Measurements from ENCODE around the gene KRTAP5-8. TPM values are rescaled to one million over a fixed set of nuclear protein-coding genes. Genes with fewer than 3 reads are reported as not detected.

KRTAP5-8 gene
- total RNA-seq, 1 donor from 2014 or later, result not detected

GRCh38 chr11:71498091-71498490, 39.7 kb upstream of the KRTAP5-8 start:
- no peak for TF ChIP-seq CTCF (IDR thresholded peaks at IDR 0.05)
- Mint-ChIP-seq H3K4me1 (ENCODE audit: unreplicated experiment) (peaks cover 9% of the 10 kb centered on the region), H3K4me3 (ENCODE audit: unreplicated experiment) (no peak overlapping the region), H3K36me3 (ENCODE audit: unreplicated experiment) (peaks cover 58% of the 10 kb centered on the region), H3K9me3 (ENCODE audit: unreplicated experiment) (no peaks in the 10 kb centered on the region), H3K27me3 (ENCODE audit: unreplicated experiment) (no peaks in the 10 kb centered on the region), H3K27ac (ENCODE audit: unreplicated experiment) (no peak overlapping the region)
- peak; percentile 80 for DNase-seq (ENCODE audit: extremely low spot score, unreplicated experiment)

GRCh38 chr11:71499125-71499524, 38.7 kb upstream of the KRTAP5-8 start:
- TF ChIP-seq CTCF (IDR thresholded peaks at IDR 0.05), result no peak
- peak; percentile 69 for DNase-seq (ENCODE audit: extremely low spot score, unreplicated experiment)
- Mint-ChIP-seq H3K36me3 (ENCODE audit: unreplicated experiment) (peaks cover 54% of the 10 kb centered on the region), H3K9me3 (ENCODE audit: unreplicated experiment) (no peaks in the 10 kb centered on the region), H3K4me1 (ENCODE audit: unreplicated experiment) (peaks cover 9% of the 10 kb centered on the region), H3K4me3 (ENCODE audit: unreplicated experiment) (no peak overlapping the region), H3K27me3 (ENCODE audit: unreplicated experiment) (no peaks in the 10 kb centered on the region), H3K27ac (ENCODE audit: unreplicated experiment) (no peak overlapping the region)

- Mint-ChIP-seq H3K4me1 (ENCODE audit: unreplicated experiment) (peaks cover 10% of the 10 kb centered on the region), H3K27me3 (ENCODE audit: unreplicated experiment) (no peaks in the 10 kb centered on the region), H3K36me3 (ENCODE audit: unreplicated experiment) (peaks cover 50% of the 10 kb centered on the region), H3K27ac (ENCODE audit: unreplicated experiment) (no peak overlapping the region), H3K9me3 (ENCODE audit: unreplicated experiment) (no peaks in the 10 kb centered on the region), H3K4me3 (ENCODE audit: unreplicated experiment) (no peak overlapping the region)
- no peak for TF ChIP-seq CTCF (IDR thresholded peaks at IDR 0.05)
- peak; percentile 59 for DNase-seq (ENCODE audit: extremely low spot score, unreplicated experiment)
Observed at GRCh38 chr11:71499546-71499945, 38.3 kb upstream of the KRTAP5-8 start.

DNA sequence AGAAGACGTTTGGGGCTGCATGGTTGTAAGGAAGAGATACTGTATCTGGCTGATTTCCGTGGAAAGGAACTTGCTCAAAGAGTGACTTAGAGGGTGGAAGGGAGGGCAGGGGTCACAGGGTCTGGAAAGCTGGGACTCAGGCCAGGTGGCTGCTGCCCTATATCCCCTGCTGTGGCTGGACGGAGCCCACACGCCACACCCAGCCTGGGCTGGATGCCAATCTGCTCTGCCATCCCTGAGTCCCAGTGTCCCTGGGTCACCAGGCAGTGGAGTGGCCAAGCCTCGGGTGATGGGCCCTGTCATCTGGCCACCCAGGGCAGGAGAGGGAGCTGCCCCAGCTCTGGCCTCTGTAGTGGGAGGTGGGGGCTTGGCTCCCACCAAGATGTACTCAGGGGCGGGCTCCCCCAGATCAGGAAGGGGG, 37.2 kb upstream of the KRTAP5-8 start:
- no peak for DNase-seq (ENCODE audit: extremely low spot score, unreplicated experiment)
- Mint-ChIP-seq H3K27ac (ENCODE audit: unreplicated experiment) (peak overlapping the region; percentile 14), H3K36me3 (ENCODE audit: unreplicated experiment) (peaks cover 45% of the 10 kb centered on the region), H3K27me3 (ENCODE audit: unreplicated experiment) (no peaks in the 10 kb centered on the region), H3K4me3 (ENCODE audit: unreplicated experiment) (no peak overlapping the region), H3K9me3 (ENCODE audit: unreplicated experiment) (no peaks in the 10 kb centered on the region), H3K4me1 (ENCODE audit: unreplicated experiment) (peaks cover 11% of the 10 kb centered on the region)
- no peak for TF ChIP-seq CTCF (IDR thresholded peaks at IDR 0.05)

DNA sequence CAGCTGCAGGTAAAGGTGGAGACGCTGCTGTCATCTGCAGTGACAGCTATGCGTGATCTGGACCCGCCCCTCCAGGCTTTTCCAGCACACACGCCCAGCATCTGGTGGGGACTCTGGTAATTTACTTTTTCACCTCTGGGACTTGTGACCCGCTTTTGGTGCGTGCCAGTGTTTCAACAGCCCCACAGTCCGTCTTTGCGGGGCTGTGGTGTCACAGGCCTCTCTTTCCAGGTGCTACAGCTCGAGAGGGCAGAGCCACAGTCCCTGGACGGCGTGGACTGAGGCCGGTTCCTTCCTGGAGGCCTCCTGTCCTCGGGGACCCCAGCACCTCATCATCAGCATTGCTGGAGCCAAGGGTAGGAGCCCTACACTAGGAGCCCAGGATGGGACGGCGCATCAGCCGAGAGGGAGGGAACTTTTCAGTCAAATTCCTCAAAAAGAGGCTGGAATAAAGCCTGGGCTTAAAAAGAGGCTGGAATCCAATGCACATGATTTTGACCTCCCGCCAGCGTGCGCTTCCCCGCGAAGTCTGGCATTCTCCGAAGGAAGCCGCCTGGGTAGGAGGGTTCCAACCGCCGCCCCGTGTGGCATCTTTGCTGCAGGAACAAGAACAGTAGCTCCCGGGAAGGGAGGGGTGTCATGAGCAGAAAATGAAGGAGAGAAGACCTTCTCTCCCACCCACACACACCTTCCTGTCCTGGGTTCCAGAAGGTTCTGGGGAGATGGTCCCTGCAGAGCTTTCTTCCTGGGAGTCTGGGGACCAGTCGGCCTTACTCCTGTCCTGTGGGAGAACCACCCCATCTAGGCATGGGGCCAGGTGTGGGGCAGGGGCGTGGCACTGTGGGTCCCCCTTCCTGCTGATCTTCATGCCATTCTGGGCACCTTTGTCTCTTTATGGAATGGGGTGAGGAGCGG, 36.5 kb upstream of the KRTAP5-8 start:
- DNase-seq (ENCODE audit: extremely low spot score, unreplicated experiment), result peak; percentile 79
- no peak for TF ChIP-seq CTCF (IDR thresholded peaks at IDR 0.05)
- no peak overlapping the region for H3K4me3 Mint-ChIP-seq (ENCODE audit: unreplicated experiment)
- H3K9me3 Mint-ChIP-seq (ENCODE audit: unreplicated experiment), result no peaks in the 10 kb centered on the region
- no peaks in the 10 kb centered on the region for H3K27me3 Mint-ChIP-seq (ENCODE audit: unreplicated experiment)
- peaks cover 11% of the 10 kb centered on the region for H3K4me1 Mint-ChIP-seq (ENCODE audit: unreplicated experiment)
- H3K27ac Mint-ChIP-seq (ENCODE audit: unreplicated experiment), result no peak overlapping the region
- H3K36me3 Mint-ChIP-seq (ENCODE audit: unreplicated experiment), result peaks cover 46% of the 10 kb centered on the region

Data from osteocyte (in vitro differentiated cells).